Breast epithelium (tissue), 4 donors: ENCODE results near the gene HIVEP2. TPM values are rescaled to one million over a fixed set of nuclear protein-coding genes. Genes with fewer than 3 reads are reported as not detected.

Experiments
- DNase-seq, 2 donors: peaks; one replicate each; pipeline ENCODE4 v3.0.0-alpha.2; 2019; ENCODE audit warnings: low spot score in 2 of 2
- H3K27ac ChIP-seq, 2 donors: fragments of 200-600 bp; sonication (generic) in 1 of 2; one replicate each; pipeline ENCODE4 v1.5.1; 2016 to 2019; ENCODE audit warnings: mild to moderate bottlenecking in 1 of 2
- H3K27me3 ChIP-seq, 2 donors: fragments of 200-600 bp; sonication (generic) in 1 of 2; one replicate each; pipeline versions ENCODE4 v1.5.1 to v1.6.0; 2017 to 2019; ENCODE audit warnings: control low read depth in 1 of 2, mild to moderate bottlenecking in 1 of 2
- H3K36me3 ChIP-seq: fragments of 200-600 bp; one replicate; pipeline ENCODE4 v1.5.1; 2019
- H3K4me1 ChIP-seq, 2 donors: fragments of 200-600 bp; sonication (generic); one replicate each; pipeline ENCODE4 v1.5.1; 2016 to 2019; ENCODE audit warnings: control low read depth in 1 of 2
- H3K4me3 ChIP-seq, 3 donors: fragments of 200-600 bp; sonication (generic); 1 replicate in 2 of 3; 2 replicates in 1 of 3; pipeline ENCODE4 v1.5.1; 2016 to 2019; ENCODE audit warnings: mild to moderate bottlenecking in 3 of 3, moderate library complexity in 2 of 3
- H3K9me3 ChIP-seq, 2 donors: fragments of 200-600 bp; sonication (generic) in 1 of 2; one replicate each; pipeline ENCODE4 v1.5.1; 2016 to 2019; ENCODE audit warnings: control low read depth in 1 of 2
- CTCF ChIP-seq, 3 donors: fragments of 450-650 bp; IDR thresholded peaks; one replicate each; pipeline ENCODE4 v1.5.1; 2016 to 2017; ENCODE audit warnings: antibody characterized with exemption in 3 of 3, mild to moderate bottlenecking in 3 of 3, moderate library complexity in 3 of 3
- POLR2A ChIP-seq: fragments of 450-650 bp; IDR thresholded peaks from one replicate; pipeline ENCODE4 v1.6.1; 2016; ENCODE audit warnings: antibody characterized with exemption, mild to moderate bottlenecking, moderate library complexity
- POLR2AphosphoS5 ChIP-seq, 3 donors: sonication (generic); formaldehyde crosslinking; IDR thresholded peaks; one replicate each; pipeline ENCODE4 v1.6.1; 2017; ENCODE audit warnings: antibody characterized with exemption in 3 of 3
- intact Hi-C: fragments of 100-400 bp; cut with DNase I; formaldehyde crosslinking; loops from one replicate; pipeline ENCODE4 v1.15.1; 2023; ENCODE audit warnings: low total_unique reads
- total RNA-seq, 3 donors: library from RNA; depleted of rRNA; stranded (reverse); fragments of >200 nt; gene quantifications; one replicate each; pipeline ENCODE4 v1.1.0, GENCODE V29; 2016

The HIVEP2 gene
- total RNA-seq, 3 donors from 2014 or later, result 20.6 to 25.0 (median 23.9) TPM

- no peak for DNase-seq
- no peaks in the 10 kb centered on the region for H3K4me1 ChIP-seq
- H3K27ac ChIP-seq, result no peak overlapping the region
- no peaks in the 10 kb centered on the region for H3K36me3 ChIP-seq
- intact Hi-C loops, result no loop called here
- no peaks in the 10 kb centered on the region for H3K9me3 ChIP-seq
- no peak overlapping the region for H3K4me3 ChIP-seq
- no peak for TF ChIP-seq CTCF (IDR thresholded peaks at IDR 0.05)
- no peak for TF ChIP-seq POLR2A
- H3K27me3 ChIP-seq, result no peaks in the 10 kb centered on the region
Observed at GRCh38 chr6:142803495-142804058, 141.4 kb downstream of the HIVEP2 start.

DNA sequence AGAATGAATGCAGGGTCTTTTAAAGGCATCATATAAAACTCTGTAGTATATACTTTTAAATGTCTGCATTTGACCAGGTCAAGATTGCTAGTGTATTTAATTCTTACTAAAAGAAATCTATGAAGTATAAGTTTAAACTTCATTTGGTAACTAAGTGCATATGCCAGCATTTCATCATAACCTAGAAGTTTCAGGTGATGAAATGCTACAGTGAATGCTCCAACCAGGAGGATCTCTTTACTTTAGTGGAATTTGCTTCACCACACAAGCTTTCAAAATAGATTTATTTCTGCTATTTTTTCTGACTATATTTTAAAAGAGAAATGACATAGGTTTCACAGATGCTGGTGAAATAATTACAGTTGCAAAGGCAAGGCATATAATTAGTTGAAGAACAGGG, 141.9 kb downstream of the HIVEP2 start:
- intact Hi-C loops, result no loop called here
- Histone ChIP-seq H3K4me3 (no peak overlapping the region), H3K27ac (no peak overlapping the region), H3K4me1 (no peaks in the 10 kb centered on the region), H3K36me3 (no peaks in the 10 kb centered on the region), H3K9me3 (no peaks in the 10 kb centered on the region), H3K27me3 (no peaks in the 10 kb centered on the region)
- TF ChIP-seq POLR2A (no peak), CTCF (IDR thresholded peaks at IDR 0.05) (no peak), POLR2AphosphoS5 (IDR thresholded peaks at IDR 0.05) (no peak)
- no peak for DNase-seq

DNA sequence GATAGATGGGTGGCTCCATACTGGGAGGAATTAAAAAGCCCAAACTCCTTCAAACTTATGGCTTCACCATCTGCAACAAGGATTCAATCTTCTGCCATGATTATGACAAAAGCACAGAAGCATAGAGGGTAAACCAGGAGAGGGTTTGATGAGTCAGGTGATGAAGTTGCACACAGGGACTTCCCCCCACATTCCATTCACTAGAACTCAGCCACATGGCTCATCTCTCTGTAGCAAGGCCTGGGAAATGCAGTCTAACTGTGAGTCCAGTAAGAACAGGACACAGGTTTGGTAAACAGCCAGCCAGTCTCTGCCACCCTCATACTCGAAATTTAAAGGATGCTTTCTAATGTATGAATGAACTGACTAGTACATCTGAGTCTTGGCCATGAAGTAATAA, 142.9 kb downstream of the HIVEP2 start:
- no peaks in the 10 kb centered on the region for H3K36me3 ChIP-seq

DNA sequence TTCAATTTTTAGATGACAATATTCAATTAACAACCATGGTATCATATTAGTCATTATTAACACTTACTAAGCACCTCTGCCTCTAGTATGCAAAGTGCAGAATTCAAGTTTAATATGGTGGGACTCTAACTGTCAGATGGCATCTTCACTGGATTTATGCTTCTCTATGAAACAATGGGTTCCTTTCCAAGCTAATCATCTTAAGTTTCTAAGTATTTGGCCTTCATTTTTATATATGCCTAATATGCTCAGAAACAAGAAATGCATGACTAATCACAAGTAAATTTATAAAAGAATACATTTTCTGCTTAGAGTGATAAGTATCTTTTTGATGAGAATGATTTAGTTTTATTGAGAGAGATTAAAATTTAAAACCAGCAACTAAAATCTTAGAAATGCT, 144.7 kb downstream of the HIVEP2 start:
- TF ChIP-seq POLR2A (no peak), POLR2AphosphoS5 (IDR thresholded peaks at IDR 0.05) (no peak), CTCF (IDR thresholded peaks at IDR 0.05) (no peak)
- DNase-seq, result no peak
- Histone ChIP-seq H3K9me3 (no peaks in the 10 kb centered on the region), H3K4me1 (no peaks in the 10 kb centered on the region), H3K27me3 (no peaks in the 10 kb centered on the region), H3K27ac (no peak overlapping the region), H3K36me3 (no peaks in the 10 kb centered on the region), H3K4me3 (no peak overlapping the region)
- intact Hi-C loops, result no loop called here

More for the DNA sequence above, 142.9 kb downstream of the HIVEP2 start:
- intact Hi-C loops, result no loop called here
- H3K9me3 ChIP-seq, result no peaks in the 10 kb centered on the region
- no peak overlapping the region for H3K4me3 ChIP-seq
- no peaks in the 10 kb centered on the region for H3K27me3 ChIP-seq
- no peak overlapping the region for H3K27ac ChIP-seq
- TF ChIP-seq CTCF (IDR thresholded peaks at IDR 0.05), result no peak
- no peak for DNase-seq
- no peaks in the 10 kb centered on the region for H3K4me1 ChIP-seq

- H3K9me3 ChIP-seq, result no peaks in the 10 kb centered on the region
- intact Hi-C loops, result no loop called here
- no peak for TF ChIP-seq POLR2AphosphoS5 (IDR thresholded peaks at IDR 0.05)
- TF ChIP-seq POLR2A, result no peak
- no peak for TF ChIP-seq CTCF (IDR thresholded peaks at IDR 0.05)
- H3K4me3 ChIP-seq, result no peak overlapping the region
- DNase-seq, result no peak
- no peaks in the 10 kb centered on the region for H3K4me1 ChIP-seq
- H3K27ac ChIP-seq, result no peak overlapping the region
- no peaks in the 10 kb centered on the region for H3K36me3 ChIP-seq
- no peaks in the 10 kb centered on the region for H3K27me3 ChIP-seq
Observed at GRCh38 chr6:142799639-142800038, 145.3 kb downstream of the HIVEP2 start.
